Measurements from ENCODE around the gene NELL1.

- TF ChIP-seq CTCF (IDR thresholded peaks at IDR 0.05 in 4 of 5, conservative IDR thresholded peaks at IDR 0.05 in 1 of 5) (no peak), POLR2A (IDR thresholded peaks at IDR 0.05) (no peak)
These were observed 953.2 kb downstream of the NELL1 start for GRCh38 chr11:21622566-21622965.
